GM21390 (cell line): Measurements from ENCODE around the gene RANGAP1.

ENCODE experiments used
- ATAC-seq: cut with Tn5 transposase; IDR thresholded peaks from one replicate; pipeline ENCODE4 v1.9.1; 2021; ENCODE audit not compliant: unreplicated experiment

The RANGAP1 gene

DNA sequence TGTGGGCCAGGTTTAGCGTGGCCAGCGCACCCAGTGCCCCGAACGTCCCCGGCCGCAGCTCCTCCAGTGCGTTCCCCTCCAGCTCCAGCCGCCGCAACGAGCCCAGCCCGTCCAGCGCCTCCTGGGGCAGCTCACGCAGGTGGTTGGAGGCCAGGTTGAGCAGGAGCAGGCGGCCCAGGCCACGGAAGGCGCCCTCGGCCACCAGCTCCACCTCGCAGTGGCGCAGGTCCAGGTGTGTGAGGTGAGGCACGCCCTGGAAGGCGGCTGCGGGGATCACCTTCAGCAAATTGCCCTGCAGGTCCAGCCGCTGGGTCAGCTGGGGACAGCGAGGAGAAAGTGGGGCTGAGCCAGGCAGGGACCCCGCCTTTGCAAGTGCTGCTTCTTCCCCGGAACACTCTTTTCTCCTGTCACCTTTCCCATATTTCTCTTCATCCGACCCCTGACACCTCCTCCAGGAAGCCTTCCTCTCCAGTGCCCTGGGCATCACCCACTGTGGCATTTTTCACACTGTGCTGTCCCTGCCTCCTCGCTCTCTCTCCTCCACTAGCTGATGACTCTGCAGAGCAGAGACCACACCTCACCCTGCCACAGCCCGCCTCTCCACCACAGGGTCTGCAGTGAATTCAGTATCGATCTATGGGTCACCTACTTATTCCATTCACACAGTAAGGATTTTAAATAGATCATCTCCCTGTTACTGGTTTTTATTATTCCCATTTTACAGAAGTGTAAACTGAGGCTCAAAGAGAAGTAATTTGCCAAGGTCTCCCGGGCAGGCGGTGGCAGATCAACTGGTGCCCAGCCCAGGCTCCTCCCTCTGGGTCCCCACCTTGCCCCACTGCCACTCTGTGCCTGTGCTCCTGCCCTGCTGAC lies 47.2 kb downstream of the RANGAP1 start:
- no peak for ATAC-seq

GRCh38 chr22:41237707-41238569 lies 48.0 kb downstream of the RANGAP1 start:
- ATAC-seq, result peak; percentile 80

- ATAC-seq, result no peak
Observed at GRCh38 chr22:41237036-41237706, 48.8 kb downstream of the RANGAP1 start.

GRCh38 chr22:41234815-41235695 lies 50.9 kb downstream of the RANGAP1 start:
- ATAC-seq, result no peak

GRCh38 chr22:41231369-41231768 lies 54.6 kb downstream of the RANGAP1 start:
- no peak for ATAC-seq

DNA sequence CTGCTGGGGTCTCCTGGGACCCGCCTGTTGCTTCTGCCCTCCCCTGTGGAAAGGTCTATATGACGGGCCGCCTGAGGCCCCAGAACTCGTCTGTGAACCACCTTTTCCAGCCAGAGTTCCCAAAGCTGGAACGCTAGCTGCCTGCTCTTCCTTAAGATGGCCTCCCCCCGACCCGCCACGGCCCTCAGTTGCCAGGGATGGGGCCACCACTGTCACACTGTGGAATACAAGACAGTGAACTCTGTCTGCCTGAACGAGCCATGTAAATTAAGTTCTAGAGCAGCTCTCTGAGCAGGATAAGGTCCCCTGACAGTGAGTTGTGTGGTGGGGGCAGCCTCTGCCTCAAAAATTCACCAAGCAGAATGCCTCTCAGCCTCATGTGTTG lies 55.6 kb downstream of the RANGAP1 start:
- ATAC-seq, result no peak

- no peak for ATAC-seq
Observed at GRCh38 chr22:41229730-41230400, 56.1 kb downstream of the RANGAP1 start.

DNA sequence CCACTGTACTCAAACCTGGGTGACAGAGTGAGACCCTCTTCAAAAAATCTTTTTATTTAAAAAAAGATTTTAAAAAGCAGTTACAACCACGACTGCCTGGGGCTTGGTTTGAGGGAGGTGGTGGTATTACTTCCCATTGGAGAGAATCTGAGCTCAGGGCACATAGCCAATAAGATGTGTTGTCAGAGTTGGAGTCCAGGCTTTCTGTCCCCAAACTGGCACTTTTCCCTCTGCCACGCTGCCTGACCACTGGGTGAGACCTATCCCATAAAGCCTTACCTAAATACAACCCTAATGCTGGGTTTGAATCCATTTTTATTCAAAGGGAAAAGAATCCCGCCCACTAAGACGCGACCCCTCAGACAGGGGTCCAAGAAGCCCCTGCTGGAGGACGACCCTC lies 56.8 kb downstream of the RANGAP1 start:
- no peak for ATAC-seq

DNA sequence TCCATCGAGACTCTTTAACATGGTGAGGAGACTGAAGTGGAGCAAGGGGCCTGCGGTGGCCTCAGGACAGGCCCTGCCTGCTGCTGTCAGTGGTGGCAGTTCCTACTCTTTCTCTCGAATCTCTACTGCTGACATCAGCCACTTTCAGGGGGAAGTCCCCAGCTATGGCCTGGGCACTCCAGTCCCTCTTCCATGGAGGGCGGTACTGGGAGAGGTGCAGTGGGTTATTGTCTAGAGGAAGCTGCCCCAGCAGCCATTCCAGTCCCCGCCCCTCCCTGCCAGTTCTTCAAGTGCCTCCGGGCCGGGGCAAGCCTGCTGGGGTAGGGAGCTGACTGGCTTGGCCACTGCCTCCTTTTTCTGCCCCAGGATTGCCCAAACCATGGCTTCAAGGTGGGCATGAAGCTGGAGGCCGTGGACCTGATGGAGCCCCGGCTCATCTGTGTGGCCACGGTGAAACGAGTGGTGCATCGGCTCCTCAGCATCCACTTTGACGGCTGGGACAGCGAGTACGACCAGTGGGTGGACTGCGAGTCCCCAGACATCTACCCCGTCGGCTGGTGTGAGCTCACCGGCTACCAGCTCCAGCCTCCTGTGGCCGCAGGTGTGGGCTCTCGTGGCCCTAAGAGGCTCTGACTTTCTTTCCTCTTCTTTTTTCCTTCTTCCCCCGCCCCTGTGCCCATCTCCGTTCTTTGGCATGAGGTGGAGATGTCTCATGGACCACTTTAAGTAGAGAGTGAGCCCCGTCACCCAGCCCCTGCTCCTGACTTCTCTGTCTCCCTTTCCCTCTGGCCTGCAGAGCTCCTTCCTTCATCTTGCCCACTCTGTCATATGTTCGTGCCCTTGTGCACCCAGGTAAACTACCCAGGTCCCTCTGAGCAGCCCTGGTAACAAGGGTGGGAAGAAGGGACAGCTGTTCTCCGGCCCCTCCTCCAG lies 59.0 kb downstream of the RANGAP1 start:
- no peak for ATAC-seq

- no peak for ATAC-seq
Observed at GRCh38 chr22:41223535-41223934, 62.5 kb downstream of the RANGAP1 start.

DNA sequence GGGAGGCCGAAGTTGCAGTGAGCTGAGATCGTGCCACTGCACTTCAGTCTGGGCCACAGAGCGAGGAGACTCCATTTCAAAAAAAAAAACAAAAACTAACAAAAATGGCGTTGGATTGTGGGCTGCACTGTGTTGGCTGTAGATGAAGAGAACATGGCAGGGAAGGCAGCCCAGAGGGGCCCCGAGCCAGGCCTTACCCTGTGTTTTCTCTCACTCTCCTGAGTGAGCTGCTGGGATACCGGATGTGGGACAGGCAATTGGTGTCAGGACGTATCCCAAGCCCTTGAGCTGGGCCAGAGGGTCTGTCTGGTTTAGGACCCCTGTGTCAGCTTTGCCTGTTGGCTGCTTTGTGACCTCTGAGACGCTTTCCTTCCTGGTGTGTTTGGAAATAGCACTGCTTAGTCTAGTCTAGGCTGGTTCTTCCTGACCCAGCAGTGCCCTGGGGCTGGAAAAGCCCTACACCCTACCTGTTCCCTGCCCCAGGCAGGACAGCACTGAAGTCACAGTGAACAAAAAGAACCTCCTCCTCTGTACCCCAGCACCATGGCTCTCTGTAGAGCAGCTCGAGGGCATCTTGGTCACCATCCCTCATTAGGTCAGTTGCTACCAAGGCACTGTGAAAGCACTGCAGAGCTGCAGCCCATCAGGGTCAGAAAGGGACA lies 63.0 kb downstream of the RANGAP1 start:
- no peak for ATAC-seq

GRCh38 chr22:41217553-41218157 lies 68.3 kb downstream of the RANGAP1 start:
- no peak for ATAC-seq

DNA sequence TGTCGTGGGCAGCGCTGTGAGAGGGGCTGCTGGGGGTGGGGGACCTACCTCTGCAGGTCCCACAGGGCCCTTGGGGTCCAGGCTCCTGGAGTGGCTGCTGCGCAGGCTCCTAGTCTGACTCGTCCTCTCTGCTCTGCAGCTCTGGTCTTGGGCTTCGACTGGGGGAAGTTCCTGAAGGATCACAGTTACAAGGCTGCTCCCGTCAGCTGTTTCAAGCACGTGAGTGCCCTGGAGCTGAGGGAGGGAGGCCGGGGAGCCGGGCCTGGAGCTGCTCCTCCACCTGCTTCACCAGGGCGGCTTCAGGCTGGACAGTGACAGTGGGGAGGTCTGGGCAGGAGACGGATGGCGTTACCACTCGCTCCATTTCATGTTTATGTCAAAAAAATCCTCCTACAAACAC lies 69.0 kb downstream of the RANGAP1 start:
- no peak for ATAC-seq

GRCh38 chr22:41215926-41216325 lies 70.1 kb downstream of the RANGAP1 start:
- ATAC-seq, result no peak

GRCh38 chr22:41215409-41215808 lies 70.6 kb downstream of the RANGAP1 start:
- no peak for ATAC-seq

DNA sequence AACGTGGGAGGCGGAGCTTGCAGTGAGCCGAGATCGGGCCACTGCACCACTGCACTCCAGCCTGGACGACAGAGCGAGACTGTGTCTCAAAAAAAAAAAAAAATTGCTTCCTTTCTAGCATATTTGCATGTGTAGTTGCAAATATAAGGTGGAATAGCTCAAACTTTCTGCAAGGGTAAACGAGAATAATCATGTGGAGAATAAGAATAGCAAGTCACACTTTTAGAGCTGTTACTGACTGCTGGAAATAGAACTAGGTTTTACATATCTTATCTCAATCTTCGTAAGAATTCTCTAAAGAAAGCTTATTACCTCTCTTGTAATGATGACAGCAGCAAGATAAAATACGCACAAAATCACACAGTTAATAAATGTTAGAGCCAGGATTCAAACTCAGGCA lies 79.3 kb downstream of the RANGAP1 start:
- no peak for ATAC-seq

- ATAC-seq, result peak; percentile 95
Observed at GRCh38 chr22:41204992-41205900, 80.7 kb downstream of the RANGAP1 start, which contains the start of gene L3MBTL2. Gene L3MBTL2 (plus strand): TSS chr22:41205312. CDS start chr22:41205363, 51 bp downstream.
